ENCODE measurements around the gene GTF3C1. TPM values are rescaled to one million over a fixed set of nuclear protein-coding genes. Genes with fewer than 3 reads are reported as not detected.
"Not testable (repeated sequence)": the region's sequence is repeated elsewhere in the genome, so short reads cannot be mapped to it uniquely, and the experiment has no call there.

The GTF3C1 gene
- total and polyA plus RNA-seq, 3 donors from 2014 or later, result 85.7 to 154 (median 129) TPM

DNA sequence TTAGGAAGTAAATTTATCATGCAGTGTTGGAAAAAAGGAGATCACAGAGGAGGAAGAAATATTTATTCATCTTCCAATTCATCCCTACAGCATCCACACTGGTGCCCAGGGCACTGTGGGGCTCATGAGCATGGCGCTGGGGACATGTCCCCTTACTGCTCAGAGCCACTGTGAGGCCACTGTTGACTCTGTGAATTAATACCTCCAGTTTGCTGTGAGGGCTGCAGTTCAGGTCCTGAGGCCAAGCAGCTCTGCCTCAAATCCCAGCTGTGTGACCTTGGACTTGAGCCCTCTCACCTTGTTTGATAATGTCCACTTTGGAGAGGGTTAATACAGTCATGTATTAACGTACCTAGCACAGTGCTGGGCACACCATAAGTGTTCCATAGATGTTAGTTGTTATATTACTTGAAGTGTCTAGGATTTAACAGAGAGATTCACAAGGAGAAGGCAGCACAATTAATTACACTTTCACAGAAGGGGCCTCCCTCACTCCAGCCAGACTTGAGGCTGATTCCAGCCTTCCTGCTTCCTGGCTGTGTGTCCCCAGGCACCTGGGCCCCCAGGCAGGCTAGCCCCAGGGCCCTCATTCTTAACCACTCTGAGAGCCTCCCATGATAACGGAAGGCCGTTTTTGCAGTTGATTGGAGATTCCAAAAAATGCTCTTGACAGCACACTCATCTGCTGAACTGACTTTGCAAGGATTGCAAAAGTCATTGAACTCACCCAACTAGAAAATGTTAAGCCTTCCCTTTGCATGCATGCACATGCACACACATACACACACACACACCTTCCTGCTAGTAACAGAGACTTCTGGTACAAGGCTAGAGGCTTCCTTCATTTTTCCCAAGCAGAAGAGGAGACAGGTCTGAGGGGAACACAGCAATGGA lies 29.6 kb upstream of the GTF3C1 start:
- DNase-seq, result no peak
- no peak overlapping the region for H3K4me3 ChIP-seq
- no peaks in the 10 kb centered on the region for H3K36me3 ChIP-seq (ENCODE audit: low read depth, missing control alignments)
- H3K4me1 ChIP-seq, result no peaks in the 10 kb centered on the region
- H3K9me3 ChIP-seq, result no peaks in the 10 kb centered on the region
- intact Hi-C loops (cut with DNase I; ENCODE audit: low total_unique reads), result no loop called here
- no peaks in the 10 kb centered on the region for H3K27me3 ChIP-seq
- no peak overlapping the region for H3K27ac ChIP-seq
- no peak for TF ChIP-seq POLR2A (IDR thresholded peaks at IDR 0.05)
- TF ChIP-seq, protein P1, sequence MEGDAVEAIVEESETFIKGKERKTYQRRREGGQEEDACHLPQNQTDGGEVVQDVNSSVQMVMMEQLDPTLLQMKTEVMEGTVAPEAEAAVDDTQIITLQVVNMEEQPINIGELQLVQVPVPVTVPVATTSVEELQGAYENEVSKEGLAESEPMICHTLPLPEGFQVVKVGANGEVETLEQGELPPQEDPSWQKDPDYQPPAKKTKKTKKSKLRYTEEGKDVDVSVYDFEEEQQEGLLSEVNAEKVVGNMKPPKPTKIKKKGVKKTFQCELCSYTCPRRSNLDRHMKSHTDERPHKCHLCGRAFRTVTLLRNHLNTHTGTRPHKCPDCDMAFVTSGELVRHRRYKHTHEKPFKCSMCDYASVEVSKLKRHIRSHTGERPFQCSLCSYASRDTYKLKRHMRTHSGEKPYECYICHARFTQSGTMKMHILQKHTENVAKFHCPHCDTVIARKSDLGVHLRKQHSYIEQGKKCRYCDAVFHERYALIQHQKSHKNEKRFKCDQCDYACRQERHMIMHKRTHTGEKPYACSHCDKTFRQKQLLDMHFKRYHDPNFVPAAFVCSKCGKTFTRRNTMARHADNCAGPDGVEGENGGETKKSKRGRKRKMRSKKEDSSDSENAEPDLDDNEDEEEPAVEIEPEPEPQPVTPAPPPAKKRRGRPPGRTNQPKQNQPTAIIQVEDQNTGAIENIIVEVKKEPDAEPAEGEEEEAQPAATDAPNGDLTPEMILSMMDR (IDR thresholded peaks at IDR 0.05), result no peak
- 68 to 88% methylated on average over 4 of the region's 4 CpGs for WGBS, 2 donors

DNA sequence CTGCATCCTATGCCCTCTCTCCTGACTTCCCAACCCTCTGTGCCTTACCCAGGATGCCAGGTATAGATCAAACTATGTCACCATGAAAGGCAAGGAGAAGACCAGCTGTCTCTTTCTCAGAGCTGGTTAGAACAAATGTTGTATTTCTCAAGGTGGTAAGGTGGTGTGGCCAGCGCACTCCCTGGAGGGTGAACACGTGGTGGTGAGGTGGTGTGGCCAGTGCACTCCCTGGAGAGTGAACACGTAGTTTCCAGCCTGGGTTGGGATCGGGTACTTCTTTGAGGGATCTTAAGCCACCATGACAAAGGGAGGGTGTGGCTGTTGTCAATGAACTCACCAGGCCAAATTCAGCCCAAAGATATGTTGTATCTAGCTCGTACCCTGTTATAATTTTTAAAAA lies 27.0 kb upstream of the GTF3C1 start:
- H3K9me3 ChIP-seq, result no peaks in the 10 kb centered on the region
- no peak overlapping the region for H3K4me3 ChIP-seq
- H3K27me3 ChIP-seq, result no peaks in the 10 kb centered on the region
- DNase-seq, result no peak
- no peak overlapping the region for H3K27ac ChIP-seq
- intact Hi-C loops (cut with DNase I; ENCODE audit: low total_unique reads), result no loop called here
- no peaks in the 10 kb centered on the region for H3K4me1 ChIP-seq
- 81 to 88% methylated on average over 5 of the region's 5 CpGs for WGBS, 2 donors
- no peak for TF ChIP-seq POLR2A (IDR thresholded peaks at IDR 0.05)
- TF ChIP-seq, protein P1 (IDR thresholded peaks at IDR 0.05), result no peak
- H3K36me3 ChIP-seq (ENCODE audit: low read depth, missing control alignments), result no peaks in the 10 kb centered on the region

DNA sequence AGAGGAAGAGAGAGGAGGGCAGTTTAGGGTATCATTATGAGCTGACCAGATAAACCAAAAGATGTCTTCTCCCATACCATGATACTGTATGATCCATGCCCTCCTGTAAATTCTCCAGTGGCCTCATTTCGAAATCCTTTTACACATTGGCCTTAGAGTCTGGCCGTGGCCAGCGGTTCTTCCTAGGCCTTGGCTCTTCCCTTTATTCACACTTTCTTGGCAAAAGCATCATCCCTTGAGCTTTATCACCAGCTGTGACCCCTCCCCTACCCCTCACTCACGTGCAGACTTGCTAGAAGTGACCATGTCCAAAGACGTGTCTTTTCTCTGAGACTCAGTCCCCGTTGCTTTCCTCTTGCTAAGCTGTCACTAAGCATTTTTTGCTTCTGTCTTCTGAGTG lies 23.0 kb upstream of the GTF3C1 start:
- no peaks in the 10 kb centered on the region for H3K36me3 ChIP-seq (ENCODE audit: low read depth, missing control alignments)
- no peak overlapping the region for H3K4me3 ChIP-seq
- TF ChIP-seq, protein P1 (IDR thresholded peaks at IDR 0.05), result no peak
- TF ChIP-seq POLR2A (IDR thresholded peaks at IDR 0.05), result no peak
- H3K27me3 ChIP-seq, result no peaks in the 10 kb centered on the region
- no peak overlapping the region for H3K27ac ChIP-seq
- intact Hi-C loops (cut with DNase I; ENCODE audit: low total_unique reads), result no loop called here
- H3K9me3 ChIP-seq, result no peaks in the 10 kb centered on the region
- H3K4me1 ChIP-seq, result no peaks in the 10 kb centered on the region
- DNase-seq, result peak; percentile 19
- 68 to 69% methylated on average over 6 of the region's 6 CpGs for WGBS, 2 donors

GRCh38 chr16:27571433-27572326 lies 22.0 kb upstream of the GTF3C1 start:
- no peaks in the 10 kb centered on the region for H3K27me3 ChIP-seq
- no peaks in the 10 kb centered on the region for H3K4me1 ChIP-seq
- TF ChIP-seq, protein P1 (IDR thresholded peaks at IDR 0.05), result no peak
- TF ChIP-seq POLR2A (IDR thresholded peaks at IDR 0.05), result no peak
- intact Hi-C loops (cut with DNase I; ENCODE audit: low total_unique reads), result no loop called here
- no peak for DNase-seq
- H3K27ac ChIP-seq, result no peak overlapping the region
- no peak overlapping the region for H3K4me3 ChIP-seq
- no peaks in the 10 kb centered on the region for H3K9me3 ChIP-seq
- no peaks in the 10 kb centered on the region for H3K36me3 ChIP-seq (ENCODE audit: low read depth, missing control alignments)
- WGBS, 2 donors, result 89 to 91% methylated on average over 4 to 8 of the region's 8 CpGs

DNA sequence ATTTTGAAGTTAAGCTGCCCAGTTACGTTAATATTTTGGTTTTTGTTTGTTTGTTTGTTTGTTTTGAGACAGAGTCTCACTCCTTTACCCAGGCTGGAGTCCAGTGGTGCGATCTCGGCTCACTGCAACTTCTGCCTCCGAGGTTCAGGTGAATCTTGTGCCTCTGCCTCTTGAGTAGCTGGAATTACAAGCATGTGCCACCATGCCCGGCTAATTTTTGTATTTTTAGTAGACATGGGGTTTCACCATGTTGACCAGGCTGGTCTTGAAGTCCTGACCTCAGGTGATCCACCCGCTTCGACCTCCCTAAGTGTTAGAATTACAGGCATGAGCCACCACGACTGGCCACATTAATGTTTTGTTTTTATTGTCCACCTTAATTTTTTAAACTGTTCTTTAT lies 21.3 kb upstream of the GTF3C1 start:
- WGBS, 2 donors, result 92% methylated on average over 8 of the region's 8 CpGs

More for the DNA sequence above, 21.3 kb upstream of the GTF3C1 start:
- H3K9me3 ChIP-seq; DNase-seq; H3K27ac ChIP-seq; intact Hi-C loops (cut with DNase I; ENCODE audit: low total_unique reads); H3K36me3 ChIP-seq (ENCODE audit: low read depth, missing control alignments); H3K4me3 ChIP-seq; H3K4me1 ChIP-seq; H3K27me3 ChIP-seq: not testable (repeated sequence)
